Measurements from ENCODE around the gene RAD18.

DNA sequence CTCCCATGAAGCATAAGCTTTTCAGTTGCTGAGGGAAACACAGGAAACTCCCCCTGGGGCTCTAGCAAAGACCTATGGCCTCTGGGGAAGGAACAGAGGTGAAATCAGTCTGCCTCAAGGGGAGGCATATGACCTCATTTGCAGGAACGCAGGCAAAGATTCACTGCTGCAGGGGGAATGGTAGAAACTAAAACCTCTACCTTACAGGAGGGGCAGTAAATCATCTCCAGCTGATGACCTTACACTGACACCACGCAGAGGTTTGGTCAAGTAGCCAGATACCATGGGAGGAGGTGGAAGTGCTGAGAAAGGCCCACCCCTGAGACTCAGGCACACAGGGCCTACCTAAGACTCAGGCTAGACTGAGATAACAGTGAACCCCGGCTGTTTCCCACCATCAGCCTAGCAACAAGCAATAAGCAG is 81.1 kb downstream of the RAD18 start:
- no peak for TF ChIP-seq CTCF (IDR thresholded peaks at IDR 0.05; ENCODE audit: insufficient read depth, low read length, poor library complexity, severe bottlenecking)
- no peak for TF ChIP-seq EZH2phosphoT487 (conservative IDR thresholded peaks at IDR 0.05; ENCODE audit: low read length)

Data from SU-DHL-6 (cell line).